K562 (cell line): ENCODE data around the gene IL34. TPM values are rescaled to one million over a fixed set of nuclear protein-coding genes. Genes with fewer than 3 reads are reported as not detected.

ENCODE experiments used
- ATAC-seq: fragments of 200-7000 bp; cut with Tn5 transposase; 3 replicates; pipeline ENCODE4 v1.9.1; 2020; ENCODE audit warnings: moderate library complexity
- BruUV-seq: library from RNA; stranded (reverse); fragments of 400-500 nt; replicated peaks from 2 replicates; lab custom pipeline; 2021; lab: Mats Ljungman, UMichigan
- CTCF ChIA-PET: fragments of 300-600 bp; formaldehyde crosslinking; extraction: SDS; loops from one replicate; lab custom pipeline; 2021; ENCODE audit warnings: low intra/inter-chr PET ratio; lab: Yijun Ruan, JAX
- POLR2A ChIA-PET: fragments of 300-600, 350-650 bp; sonication (Branson Sonifier 250); formaldehyde crosslinking; extraction: SDS; loops from one replicate; lab custom pipeline; 2021; ENCODE audit warnings: antibody characterized with exemption, inconsistent platforms; lab: Yijun Ruan, JAX
- DNase-seq, 4 experiments: peaks; one replicate each; pipeline versions ENCODE4 v3.0.0 to v3.0.0-alpha.2; 2011 to 2018; ENCODE audit warnings: low spot score in 3 of 4, mixed read lengths in 3 of 4; ENCODE audit errors: extremely low read depth in 1 of 4
- FAIRE-seq: peaks from 2 replicates; lab custom pipeline; 2011; peaks lifted over from hg19 to GRCh38; lab: Jason Lieb, UNC
- H2AFZ ChIP-seq: 2 replicates; pipeline ENCODE4 v1.6.0; 2011; ENCODE audit warnings: low read depth, low read length, control low read depth, inconsistent platforms
- H3K27ac ChIP-seq: fragments of 200-600 bp; 3 replicates; pipeline ENCODE4 v1.8.0; 2011; ENCODE audit warnings: low read depth, mild to moderate bottlenecking, control low read depth, inconsistent platforms, low read length, moderate library complexity, mixed read lengths; ENCODE audit errors: extremely low read depth
- H3K27me3 ChIP-seq, 2 experiments: fragments of 300-600 bp in 1 of 2; 2 replicates in 1 of 2; 3 replicates in 1 of 2; pipeline versions ENCODE4 v1.6.0 to v1.8.0; 2011; ENCODE audit warnings: inconsistent platforms in 2 of 2, low read length in 2 of 2, mild to moderate bottlenecking in 1 of 2, mixed read lengths in 1 of 2, moderate library complexity in 1 of 2; ENCODE audit not compliant: control insufficient read depth in 2 of 2, insufficient read depth in 2 of 2
- H3K36me3 ChIP-seq: fragments of 300-600 bp; 3 replicates; pipeline ENCODE4 v1.8.0; 2011; ENCODE audit warnings: mild to moderate bottlenecking, low read length, inconsistent platforms; ENCODE audit not compliant: control insufficient read depth, insufficient read depth
- H3K4me1 ChIP-seq, 2 experiments: fragments of 200-600 bp in 1 of 2; replicated peaks in 1 of 2; 2 replicates in 1 of 2; 3 replicates in 1 of 2; pipeline versions ENCODE4 v1.5.1 to v1.8.0; 2011; ENCODE audit warnings: inconsistent platforms in 2 of 2, low read length in 2 of 2, mild to moderate bottlenecking in 1 of 2, mixed read lengths in 1 of 2, moderate library complexity in 1 of 2; ENCODE audit not compliant: control insufficient read depth in 2 of 2, insufficient read depth in 2 of 2
- H3K4me2 ChIP-seq: 2 replicates; pipeline ENCODE4 v1.6.1; 2011; ENCODE audit warnings: low read length, control low read depth, inconsistent platforms, mixed read lengths; ENCODE audit not compliant: insufficient read depth
- H3K4me3 ChIP-seq: fragments of 200-600 bp; sonication (generic), shearing (Covaris generic); 2 replicates; pipeline ENCODE4 v1.5.1; 2016; ENCODE audit warnings: control low read depth, inconsistent platforms
- H3K79me2 ChIP-seq: fragments of 200-600 bp; 3 replicates; pipeline ENCODE4 v1.8.0; 2011; ENCODE audit warnings: low read length, inconsistent platforms; ENCODE audit not compliant: control insufficient read depth, insufficient read depth
- H3K9ac ChIP-seq, 2 experiments: 2 replicates each; pipeline versions ENCODE4 v1.6.0 to v1.6.1; 2011; ENCODE audit warnings: low read depth in 2 of 2, low read length in 2 of 2, control low read depth in 1 of 2, inconsistent platforms in 1 of 2, mild to moderate bottlenecking in 1 of 2, mixed read lengths in 1 of 2; ENCODE audit not compliant: insufficient read depth in 1 of 2
- H3K9me1 ChIP-seq: one replicate; pipeline ENCODE4 v1.6.0; 2011; ENCODE audit warnings: inconsistent platforms, mild to moderate bottlenecking, low read length, moderate library complexity; ENCODE audit not compliant: control insufficient read depth, insufficient read depth
- H3K9me3 ChIP-seq: replicated peaks from 2 replicates; pipeline ENCODE4 v1.5.1; 2011; ENCODE audit warnings: low read depth, low read length, inconsistent platforms; ENCODE audit not compliant: control insufficient read depth, insufficient read depth
- H4K20me1 ChIP-seq: replicated peaks from 2 replicates; pipeline ENCODE4 v1.6.1; 2011; ENCODE audit warnings: low read length, inconsistent platforms, mixed read lengths; ENCODE audit not compliant: control insufficient read depth, insufficient read depth
- ARID4B ChIP-seq: sonication (generic); formaldehyde crosslinking; IDR thresholded peaks from 2 replicates; pipeline ENCODE4 v1.8.0; 2022; ENCODE audit warnings: mild to moderate bottlenecking, missing genetic modification reagents
- CREB5 ChIP-seq: fragments of 250-450 bp; sonication (Bioruptor Pico); IDR thresholded peaks from 2 replicates; pipeline ENCODE4 v1.5.0; 2020; ENCODE audit warnings: mild to moderate bottlenecking
- ETV6 ChIP-seq, 3 experiments: fragments of 150-350 bp in 1 of 3; sonication (generic) in 1 of 3; formaldehyde crosslinking in 1 of 3; IDR thresholded peaks; 2 replicates each; pipeline versions ENCODE4 v1.6.1 to v1.8.0; 2014 to 2022; ENCODE audit warnings: borderline replicate concordance in 2 of 3, low read depth in 2 of 3, antibody characterized with exemption in 1 of 3, low read length in 1 of 3, mild to moderate bottlenecking in 1 of 3, missing genetic modification reagents in 1 of 3
- HMG20B ChIP-seq: fragments of 250-450 bp; sonication (Bioruptor Pico); IDR thresholded peaks from 2 replicates; pipeline ENCODE4 v1.5.0; 2021; ENCODE audit warnings: mild to moderate bottlenecking
- IFI16 ChIP-seq: fragments of 250-450 bp; sonication (Bioruptor Pico); IDR thresholded peaks from 2 replicates; pipeline ENCODE4 v2.1.2; 2022; ENCODE audit warnings: mild to moderate bottlenecking, inconsistent platforms
- SMAD4 ChIP-seq: fragments of 250-450 bp; sonication (Bioruptor Pico); conservative IDR thresholded peaks from 2 replicates; pipeline ENCODE4 v1.8.0; 2021; ENCODE audit warnings: inconsistent platforms, mild to moderate bottlenecking, moderate library complexity
- ZNF217 ChIP-seq: sonication (generic); formaldehyde crosslinking; IDR thresholded peaks from 2 replicates; pipeline ENCODE4 v1.8.0; 2022; ENCODE audit warnings: mild to moderate bottlenecking, missing genetic modification reagents
- ZNF655 ChIP-seq: fragments of 250-450 bp; sonication (Bioruptor Pico); IDR thresholded peaks from 2 replicates; pipeline ENCODE4 v1.5.0; 2021
- ZNF695 ChIP-seq: fragments of 450-650 bp; formaldehyde crosslinking; IDR thresholded peaks from 2 replicates; pipeline ENCODE4 v1.4.0; 2020; ENCODE audit warnings: mild to moderate bottlenecking, moderate library complexity
- ZNF830 ChIP-seq: fragments of 250-450 bp; sonication (Bioruptor Pico); IDR thresholded peaks from 2 replicates; pipeline ENCODE4 v1.5.0; 2021; ENCODE audit warnings: mild to moderate bottlenecking
- WGBS: fragments of 100-300 bp; shearing (Covaris generic); methylation state at CpG from one replicate; pipeline ENCODE4 v1.1.6; 2016; ENCODE audit warnings: low coverage, mixed read lengths; ENCODE audit not compliant: insufficient coverage; ENCODE audit errors: missing lambda C conversion rate; 5-methylcytosine and 5-hydroxymethylcytosine counted together
- in situ Hi-C: fragments of 300-500 bp; cut with MboI; formaldehyde crosslinking; loops from 4 replicates; pipeline ENCODE4 v1.15.0; 2018; ENCODE audit warnings: inconsistent platforms, mixed read lengths
- intact Hi-C: fragments of 100-400 bp; cut with micrococcal nuclease; formaldehyde crosslinking; loops from 2 replicates; pipeline ENCODE4 v1.14.2; 2022
- polyA plus RNA-seq, 8 experiments: library from polyadenylated mRNA; depleted of rRNA in 4 of 8; stranded (reverse) in 5 of 8; unstranded in 3 of 8; fragments of >200 nt; fragmentation: Nextera tagmentation in 2 of 8; fragmentation: Illumina TruSeq in 1 of 8; extraction: Ambion mirVana in 2 of 8; extraction: Trizol in 1 of 8; gene quantifications; 2 replicates each; pipeline versions ENCODE4 v1.2.1 to v1.2.3, GENCODE V29; 2011 to 2014; ENCODE audit warnings: inconsistent platforms in 1 of 8, missing spikeins in 1 of 8
- total RNA-seq, 7 experiments: library from RNA; depleted of rRNA in 6 of 7; stranded (reverse); fragments of >200 nt in 6 of 7; fragmentation: Illumina TruSeq in 2 of 7; extraction: Trizol in 2 of 7; gene quantifications; 2 replicates each; pipeline versions ENCODE4 v1.2.1 to v1.2.3, GENCODE V29; 2011 to 2021; ENCODE audit warnings: low replicate concordance in 1 of 7
- TF ChIP-seq, protein P1 (sequence below): fragments of 450-650 bp; IDR thresholded peaks from 2 replicates; pipeline ENCODE4 v1.6.1; 2018; ENCODE audit warnings: mild to moderate bottlenecking, low read depth; ENCODE audit not compliant: partially characterized antibody

The IL34 gene
- total and polyA plus RNA-seq, 9 of the 15 experiments (the other 6 are each of a cell fraction or from before 2014, with no cell fraction given), result 0.07 to 0.18 (median 0.10) TPM; not detected in 6

DNA sequence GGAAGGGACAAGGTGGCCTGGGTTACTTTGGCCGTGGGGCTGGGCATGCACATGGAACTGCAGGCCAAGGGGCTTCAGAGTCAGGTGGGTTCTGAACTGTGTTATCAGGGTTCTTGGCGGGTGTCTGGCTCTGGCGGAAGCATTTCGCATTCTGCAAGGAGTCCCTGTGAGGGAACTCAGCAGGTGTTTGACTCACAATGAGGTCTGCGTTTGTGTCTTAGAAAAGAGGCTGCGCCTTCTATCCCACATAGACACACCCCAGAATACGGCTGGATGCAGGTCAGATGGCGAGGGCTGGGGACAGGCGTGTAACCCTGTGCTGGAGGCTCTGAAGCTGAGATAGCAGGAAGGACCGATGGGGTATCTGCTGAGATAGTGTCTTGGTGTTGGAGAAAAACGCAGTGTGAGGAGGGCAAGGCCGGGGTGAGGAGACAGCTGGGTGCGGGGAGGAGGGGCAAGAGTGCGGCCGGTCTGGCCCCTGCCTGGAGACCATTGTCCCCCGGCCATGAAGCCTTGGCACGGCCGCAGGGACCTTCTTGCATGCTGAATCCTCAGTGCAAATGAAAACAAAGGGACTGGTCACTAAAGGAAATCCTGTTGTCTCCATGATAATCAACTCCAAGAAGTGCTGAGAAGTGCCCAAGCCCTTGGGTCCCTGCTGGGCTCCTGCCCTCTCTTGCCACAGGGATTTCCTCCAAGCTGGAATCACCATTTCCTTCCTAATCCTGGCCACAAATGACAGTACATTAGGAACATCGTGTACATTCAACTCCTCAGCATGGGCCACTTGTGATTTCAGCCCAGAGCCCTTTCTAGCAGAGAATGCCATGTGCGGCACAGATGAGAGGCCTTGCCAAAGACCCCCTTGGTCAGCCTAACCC is 62.2 kb downstream of the IL34 start:
- Histone ChIP-seq H3K4me1 (peaks cover under 1 to 22% of the 10 kb centered on the region in 2 experiments; a peak in 2 of 5 replicates), H4K20me1 (no peaks in the 10 kb centered on the region), H3K4me3 (no peak overlapping the region), H3K4me2 (no peak overlapping the region), H3K27ac (no peak overlapping the region), H3K9me3 (no peaks in the 10 kb centered on the region), H3K36me3 (peaks cover 3% of the 10 kb centered on the region; the same call in 1 of the 3 replicates), H3K9me1 (peaks cover 1% of the 10 kb centered on the region), H3K9ac (no peak overlapping the region), H2AFZ (no peak overlapping the region), H3K27me3 (no peaks in the 10 kb centered on the region), H3K79me2 (no peaks in the 10 kb centered on the region)
- no peak for FAIRE-seq
- ATAC-seq, result no peak
- intact Hi-C loops (no loop called here), in situ Hi-C loops (no loop called here)
- BruUV-seq, result no TSS peak
- DNase-seq, result no peak
- 67% methylated on average over 17 of the region's 20 CpGs for WGBS
- CTCF ChIA-PET, result interaction anchor here (0.6 kb wide), 1 partner anchor 19 kb away, joined by 7 read pairs; no protein-coding TSS in a partner anchor
- POLR2A ChIA-PET, result interaction anchor here (0.7 to 1.3 kb wide), 2 partner anchors 42 to 362 kb away, joined by 3 to 4 read pairs; no protein-coding TSS in a partner anchor
- TF ChIP-seq ETV6 (IDR thresholded peaks at IDR 0.05; ENCODE audit: borderline replicate concordance in 1 of 2, low read depth in 2 of 2, low read length in 1 of 2), result no peak
- TF ChIP-seq ETV6 (CRISPR knock-in tag; IDR thresholded peaks at IDR 0.05; ENCODE audit: borderline replicate concordance), result no peak
- no peak for TF ChIP-seq ZNF655 (CRISPR knock-in tag)
- TF ChIP-seq, protein P1, sequence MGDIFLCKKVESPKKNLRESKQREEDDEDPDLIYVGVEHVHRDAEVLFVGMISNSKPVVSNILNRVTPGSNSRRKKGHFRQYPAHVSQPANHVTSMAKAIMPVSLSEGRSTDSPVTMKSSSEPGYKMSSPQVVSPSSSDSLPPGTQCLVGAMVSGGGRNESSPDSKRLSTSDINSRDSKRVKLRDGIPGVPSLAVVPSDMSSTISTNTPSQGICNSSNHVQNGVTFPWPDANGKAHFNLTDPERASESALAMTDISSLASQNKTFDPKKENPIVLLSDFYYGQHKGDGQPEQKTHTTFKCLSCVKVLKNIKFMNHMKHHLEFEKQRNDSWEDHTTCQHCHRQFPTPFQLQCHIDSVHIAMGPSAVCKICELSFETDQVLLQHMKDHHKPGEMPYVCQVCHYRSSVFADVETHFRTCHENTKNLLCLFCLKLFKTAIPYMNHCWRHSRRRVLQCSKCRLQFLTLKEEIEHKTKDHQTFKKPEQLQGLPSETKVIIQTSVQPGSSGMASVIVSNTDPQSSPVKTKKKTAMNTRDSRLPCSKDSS, result no peak
- TF ChIP-seq HMG20B, result no peak
- TF ChIP-seq ZNF830 (CRISPR knock-in tag), result no peak
- TF ChIP-seq ZNF217, result no peak
- TF ChIP-seq IFI16 (CRISPR knock-in tag), result no peak
- no peak for TF ChIP-seq ZNF695 (CRISPR knock-in tag)
- no peak for TF ChIP-seq ARID4B (CRISPR knock-in tag)
- TF ChIP-seq CREB5, result no peak
- TF ChIP-seq SMAD4, result no peak
